KOPT-K1 (cell line): ENCODE data around the gene KCNF1.

Experiments used
- H3K27ac ChIP-seq: fragments of 200-600 bp; sonication (generic); 2 replicates; pipeline ENCODE4 v1.5.1; 2016; ENCODE audit warnings: antibody characterized with exemption, mild to moderate bottlenecking, low read depth, low read length; ENCODE audit not compliant: poor library complexity, severe bottlenecking
- H3K36me3 ChIP-seq: fragments of 200-600 bp; sonication (generic); 2 replicates; pipeline ENCODE4 v1.5.1; 2017; ENCODE audit warnings: antibody characterized with exemption, mild to moderate bottlenecking, low read length, moderate library complexity; ENCODE audit not compliant: insufficient read depth
- H3K9me3 ChIP-seq: fragments of 200-600 bp; sonication (generic); 2 replicates; pipeline ENCODE4 v1.5.1; 2017; ENCODE audit warnings: antibody characterized with exemption, low read length, mild to moderate bottlenecking; ENCODE audit not compliant: insufficient read depth, poor library complexity, severe bottlenecking

The KCNF1 gene

GRCh38 chr2:10876963-10877362, 34.8 kb upstream of the KCNF1 start:
- no peak overlapping the region for H3K27ac ChIP-seq
- no peaks in the 10 kb centered on the region for H3K9me3 ChIP-seq
- H3K36me3 ChIP-seq: no peaks in the 10 kb centered on the region

- Histone ChIP-seq H3K36me3 (no peaks in the 10 kb centered on the region), H3K9me3 (no peaks in the 10 kb centered on the region), H3K27ac (no peak overlapping the region)
Measured at GRCh38 chr2:10877651-10878111, 34.1 kb upstream of the KCNF1 start.

GRCh38 chr2:10878268-10878915, 33.3 kb upstream of the KCNF1 start:
- Histone ChIP-seq H3K9me3 (no peaks in the 10 kb centered on the region), H3K36me3 (no peaks in the 10 kb centered on the region), H3K27ac (no peak overlapping the region)

GRCh38 chr2:10879159-10879558, 32.6 kb upstream of the KCNF1 start:
- Histone ChIP-seq H3K36me3 (no peaks in the 10 kb centered on the region), H3K27ac (no peak overlapping the region), H3K9me3 (no peaks in the 10 kb centered on the region)

- Histone ChIP-seq H3K36me3 (no peaks in the 10 kb centered on the region), H3K9me3 (no peaks in the 10 kb centered on the region), H3K27ac (no peak overlapping the region)
Measured at GRCh38 chr2:10879624-10880585, 31.8 kb upstream of the KCNF1 start.

- Histone ChIP-seq H3K36me3 (no peaks in the 10 kb centered on the region), H3K9me3 (no peaks in the 10 kb centered on the region), H3K27ac (no peak overlapping the region)
Measured at GRCh38 chr2:10880586-10881321, 31.0 kb upstream of the KCNF1 start.

GRCh38 chr2:10882568-10882967, 29.2 kb upstream of the KCNF1 start:
- Histone ChIP-seq H3K27ac (no peak overlapping the region), H3K36me3 (no peaks in the 10 kb centered on the region), H3K9me3 (no peaks in the 10 kb centered on the region)

- Histone ChIP-seq H3K27ac (no peak overlapping the region), H3K36me3 (no peaks in the 10 kb centered on the region)
Measured at GRCh38 chr2:10883066-10883465, 28.7 kb upstream of the KCNF1 start.

GRCh38 chr2:10883801-10884478, 27.8 kb upstream of the KCNF1 start:
- Histone ChIP-seq H3K9me3 (no peaks in the 10 kb centered on the region), H3K27ac (no peak overlapping the region), H3K36me3 (no peaks in the 10 kb centered on the region)

More at GRCh38 chr2:10883066-10883465, 28.7 kb upstream of the KCNF1 start:
- no peaks in the 10 kb centered on the region for H3K9me3 ChIP-seq

GRCh38 chr2:10884574-10884975, 27.2 kb upstream of the KCNF1 start:
- no peaks in the 10 kb centered on the region for H3K9me3 ChIP-seq
- H3K27ac ChIP-seq: no peak overlapping the region
- H3K36me3 ChIP-seq: no peaks in the 10 kb centered on the region

- Histone ChIP-seq H3K27ac (no peak overlapping the region), H3K36me3 (no peaks in the 10 kb centered on the region), H3K9me3 (no peaks in the 10 kb centered on the region)
Measured at GRCh38 chr2:10885094-10885860, 26.5 kb upstream of the KCNF1 start.

GRCh38 chr2:10887476-10887875, 24.3 kb upstream of the KCNF1 start:
- Histone ChIP-seq H3K27ac (no peak overlapping the region), H3K36me3 (no peaks in the 10 kb centered on the region), H3K9me3 (no peaks in the 10 kb centered on the region)

GRCh38 chr2:10889651-10890215, 22.0 kb upstream of the KCNF1 start:
- H3K36me3 ChIP-seq: no peaks in the 10 kb centered on the region
- no peaks in the 10 kb centered on the region for H3K9me3 ChIP-seq
- H3K27ac ChIP-seq: no peak overlapping the region
